ENCODE results near the gene SLC46A1. TPM values are rescaled to one million over a fixed set of nuclear protein-coding genes. Genes with fewer than 3 reads are reported as not detected.

The SLC46A1 gene
- total RNA-seq, 2 donors from 2014 or later = 3.7 to 6.8 TPM

DNA sequence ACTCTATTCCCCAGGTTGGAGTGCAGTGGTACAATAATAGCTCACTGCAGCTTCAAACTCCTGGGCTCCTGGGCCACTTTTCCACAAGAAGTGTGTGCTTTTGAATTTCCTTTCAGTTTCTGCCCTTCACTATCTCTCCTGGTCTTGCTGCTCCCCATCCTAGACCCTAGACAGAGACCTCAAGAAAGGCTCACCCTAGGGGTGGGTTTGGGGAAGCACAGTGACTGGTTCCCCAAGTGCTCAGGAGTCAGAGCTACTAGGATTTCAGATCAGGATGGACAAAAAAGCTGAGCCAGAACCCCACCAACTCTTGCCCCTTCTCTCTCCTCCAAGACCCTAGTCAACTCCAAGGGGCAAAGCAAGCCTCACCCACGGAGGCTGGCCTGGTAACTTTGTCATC is 39.4 kb downstream of the SLC46A1 start:
- Histone ChIP-seq H3K36me3 (peaks cover 25% of the 10 kb centered on the region), H3K27ac (no peak overlapping the region), H3K27me3 (no peaks in the 10 kb centered on the region), H3K4me3 (no peak overlapping the region), H3K9me3 (no peaks in the 10 kb centered on the region), H3K4me1 (peaks cover 0 to 16% of the 10 kb centered on the region in 2 donors)
- no peak for TF ChIP-seq CTCF (IDR thresholded peaks at IDR 0.05)
- DNase-seq (ENCODE audit: low spot score) = no peak

DNA sequence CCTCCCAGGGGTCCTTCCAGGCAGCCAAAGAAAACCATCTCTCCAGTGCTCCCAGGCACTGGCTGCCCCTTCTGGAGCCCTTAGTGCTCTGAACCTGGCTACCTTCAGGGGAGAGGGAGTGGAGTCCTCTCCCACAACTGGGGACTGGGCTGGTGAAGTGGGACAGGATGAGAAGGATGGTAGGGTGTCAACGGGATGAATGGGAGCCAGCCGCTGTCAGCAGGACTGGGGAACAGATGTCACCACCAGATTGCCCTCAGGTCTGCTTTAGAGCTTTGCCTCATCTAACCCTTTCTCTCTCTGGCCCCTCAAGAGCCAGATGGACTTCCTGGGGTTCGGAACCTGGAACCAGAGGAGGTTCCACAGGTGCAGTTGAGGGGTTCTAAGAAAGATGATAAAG is 40.5 kb downstream of the SLC46A1 start:
- Histone ChIP-seq H3K9me3 (no peaks in the 10 kb centered on the region), H3K4me1 (peaks cover 0 to 7% of the 10 kb centered on the region in 2 donors), H3K36me3 (peaks cover 36% of the 10 kb centered on the region), H3K4me3 (no peak overlapping the region), H3K27ac (no peak overlapping the region), H3K27me3 (no peaks in the 10 kb centered on the region)
- no peak for TF ChIP-seq CTCF (IDR thresholded peaks at IDR 0.05)
- no peak for DNase-seq (ENCODE audit: low spot score)

DNA sequence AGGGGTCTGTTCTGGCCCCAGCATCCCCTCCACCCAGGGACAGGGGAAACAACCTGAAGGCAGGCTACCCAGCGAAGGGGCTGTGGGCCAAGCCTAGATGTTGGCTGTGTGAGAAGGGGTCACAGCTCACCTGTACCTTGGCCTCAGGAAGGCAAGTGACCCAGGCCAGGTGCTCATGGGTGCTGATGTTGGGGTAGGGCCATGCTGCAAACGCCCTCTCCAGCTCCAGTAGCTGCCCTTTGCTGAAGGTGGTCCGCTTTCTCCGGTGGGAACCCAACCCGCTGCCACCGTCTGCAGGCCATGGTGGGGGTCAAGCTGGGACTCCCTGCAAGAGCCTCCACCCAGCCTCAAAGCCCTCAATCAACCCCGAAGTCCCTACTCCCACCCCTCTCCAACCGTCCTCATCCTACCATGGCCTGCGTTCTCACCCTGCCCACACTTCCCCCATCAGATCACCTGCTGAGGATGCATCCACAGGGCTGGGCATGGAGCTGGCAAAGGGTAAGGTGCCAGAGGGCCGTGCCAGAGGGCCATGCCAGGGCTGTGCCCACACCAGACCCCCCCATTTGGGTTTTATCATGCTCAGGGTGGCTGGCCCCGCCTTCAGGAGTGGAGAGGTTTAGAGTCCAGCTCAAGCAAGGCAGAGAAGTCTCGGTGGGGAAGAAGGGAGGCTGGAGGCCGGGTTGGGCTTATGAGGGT is 41.2 kb downstream of the SLC46A1 start, which contains the start of gene SEBOX:
Gene SEBOX (minus strand): TSS at position 535 of the 699 bp plus-strand sequence. CDS start 48 bp downstream, at position 487.
- no peak within 1 kb of the TSS for H3K4me3 ChIP-seq
- H3K27ac ChIP-seq = no peak within 1 kb of the TSS
- peaks cover 0 to under 1% of the 10 kb centered on the region in 2 donors for H3K4me1 ChIP-seq
- no peaks in the 10 kb centered on the region for H3K27me3 ChIP-seq
- peaks cover 43% of the 10 kb centered on the region for H3K36me3 ChIP-seq
- DNase-seq (ENCODE audit: low spot score) = no peak
- TF ChIP-seq CTCF (IDR thresholded peaks at IDR 0.05) = no peak
- H3K9me3 ChIP-seq = no peaks in the 10 kb centered on the region

- Histone ChIP-seq H3K36me3 (peaks cover 51% of the 10 kb centered on the region), H3K9me3 (no peaks in the 10 kb centered on the region)
- DNase-seq (ENCODE audit: low spot score) = no peak
These were observed 42.0 kb downstream of the SLC46A1 start for GRCh38 chr17:28363776-28364650.

DNA sequence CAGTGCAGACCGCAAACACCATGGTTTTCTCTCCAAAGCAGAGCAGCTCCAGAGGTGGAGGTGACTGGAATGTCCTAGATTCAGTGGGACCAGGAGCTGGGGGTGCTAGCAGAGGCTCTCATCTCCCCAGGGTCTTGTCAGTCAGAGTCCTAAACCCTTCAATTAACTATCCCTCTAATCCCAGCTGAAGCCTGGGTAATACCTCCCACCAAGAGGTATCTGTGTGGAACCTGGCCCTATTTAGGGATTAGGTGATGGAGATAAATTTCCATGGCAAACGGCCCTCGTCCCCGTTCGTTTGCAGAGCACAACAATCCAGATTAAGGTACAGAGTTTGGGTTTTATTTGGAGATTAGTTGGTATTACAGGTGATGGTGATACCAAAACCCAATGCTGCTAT is 42.8 kb downstream of the SLC46A1 start:
- H3K27me3 ChIP-seq = no peaks in the 10 kb centered on the region
- H3K4me1 ChIP-seq = peaks cover 0 to 7% of the 10 kb centered on the region in 2 donors
- no peaks in the 10 kb centered on the region for H3K9me3 ChIP-seq
- H3K4me3 ChIP-seq = no peak overlapping the region
- no peak overlapping the region for H3K27ac ChIP-seq
- DNase-seq (ENCODE audit: low spot score) = no peak
- peaks cover 51% of the 10 kb centered on the region for H3K36me3 ChIP-seq
- TF ChIP-seq CTCF (IDR thresholded peaks at IDR 0.05) = no peak

More at GRCh38 chr17:28363776-28364650, 42.0 kb downstream of the SLC46A1 start:
- no peak overlapping the region for H3K4me3 ChIP-seq
- H3K27me3 ChIP-seq = no peaks in the 10 kb centered on the region
- H3K27ac ChIP-seq = no peak overlapping the region
- no peak for TF ChIP-seq CTCF (IDR thresholded peaks at IDR 0.05)
- H3K4me1 ChIP-seq = no peaks in the 10 kb centered on the region
